ENCODE results near the gene MAPKBP1.

GRCh38 chr15:41821831-41822230 is 47.5 kb downstream of the MAPKBP1 start:
- TF ChIP-seq CTCF (IDR thresholded peaks at IDR 0.05) (no peak), POLR2A (IDR thresholded peaks at IDR 0.05) (no peak), EP300 (IDR thresholded peaks at IDR 0.05) (no peak)
